Fibroblast of skin of right biceps (primary cell): Measurements from ENCODE around the gene HPX.

ENCODE experiments used
- DNase-seq: peaks from one replicate; pipeline ENCODE4 v3.0.0-alpha.2; 2013

Gene HPX

GRCh38 chr11:6388748-6389147 lies 52.0 kb downstream of the HPX start:
- no peak for DNase-seq

GRCh38 chr11:6387811-6388599 lies 52.8 kb downstream of the HPX start:
- no peak for DNase-seq

GRCh38 chr11:6385046-6385777 lies 55.6 kb downstream of the HPX start:
- no peak for DNase-seq
